ENCODE results near the gene SLC5A6.
"Not testable (repeated sequence)": the region's sequence is repeated elsewhere in the genome, so short reads cannot be mapped to it uniquely, and the experiment has no call there.

Gene SLC5A6

GRCh38 chr2:27204566-27204965, 7.5 kb downstream of the SLC5A6 start:
- Histone ChIP-seq H3K4me1 (ENCODE audit: control insufficient read depth, insufficient read depth, low read length) (no peaks in the 10 kb centered on the region), H3K9me3 (ENCODE audit: control insufficient read depth, insufficient read depth, low read length) (no peaks in the 10 kb centered on the region), H3K36me3 (ENCODE audit: control insufficient read depth, insufficient read depth, low read length) (peaks cover 99% of the 10 kb centered on the region), H3K4me3 (ENCODE audit: low read depth, low read length) (no peak overlapping the region), H3K9ac (ENCODE audit: low read depth, low read length) (no peak overlapping the region), H3K27ac (ENCODE audit: low read depth, low read length) (no peak overlapping the region), H3K27me3 (ENCODE audit: control insufficient read depth, insufficient read depth, low read length) (no peaks in the 10 kb centered on the region)

DNA sequence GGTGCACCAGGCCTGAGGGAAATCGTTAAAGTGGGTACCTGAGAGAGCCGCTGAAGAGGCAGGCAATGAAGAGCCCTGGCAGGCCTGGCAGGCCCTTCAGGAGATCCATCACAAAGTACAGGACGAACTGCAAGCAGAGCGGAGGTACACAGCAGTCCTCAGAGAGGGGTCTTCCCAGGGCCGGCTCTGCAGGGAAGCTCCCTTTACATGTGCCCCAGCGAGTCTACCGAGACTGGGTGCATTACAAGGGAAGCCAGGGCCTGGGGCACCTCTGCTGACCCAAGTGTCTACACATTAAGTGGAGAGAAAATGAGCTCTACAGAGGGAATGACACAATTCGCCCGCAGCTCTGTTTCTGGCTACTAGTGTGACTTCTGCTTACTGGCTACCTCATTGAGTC, 8.3 kb downstream of the SLC5A6 start:
- Histone ChIP-seq H3K9ac (ENCODE audit: low read depth, low read length) (no peak overlapping the region), H3K4me3 (ENCODE audit: low read depth, low read length) (no peak overlapping the region), H3K27ac (ENCODE audit: low read depth, low read length) (no peak overlapping the region), H3K4me1 (ENCODE audit: control insufficient read depth, insufficient read depth, low read length) (no peaks in the 10 kb centered on the region), H3K9me3 (ENCODE audit: control insufficient read depth, insufficient read depth, low read length) (no peaks in the 10 kb centered on the region), H3K36me3 (ENCODE audit: control insufficient read depth, insufficient read depth, low read length) (peaks cover 95% of the 10 kb centered on the region), H3K27me3 (ENCODE audit: control insufficient read depth, insufficient read depth, low read length) (no peaks in the 10 kb centered on the region)

- H3K4me1 ChIP-seq (ENCODE audit: control insufficient read depth, insufficient read depth, low read length), result no peaks in the 10 kb centered on the region
- H3K9me3 ChIP-seq (ENCODE audit: control insufficient read depth, insufficient read depth, low read length), result no peaks in the 10 kb centered on the region
- peaks cover 86% of the 10 kb centered on the region for H3K36me3 ChIP-seq (ENCODE audit: control insufficient read depth, insufficient read depth, low read length)
- no peak overlapping the region for H3K27ac ChIP-seq (ENCODE audit: low read depth, low read length)
- H3K27me3 ChIP-seq (ENCODE audit: control insufficient read depth, insufficient read depth, low read length), result no peaks in the 10 kb centered on the region
- no peak overlapping the region for H3K4me3 ChIP-seq (ENCODE audit: low read depth, low read length)
- no peak overlapping the region for H3K9ac ChIP-seq (ENCODE audit: low read depth, low read length)
These were observed 9.2 kb downstream of the SLC5A6 start for GRCh38 chr2:27202854-27203253.

DNA sequence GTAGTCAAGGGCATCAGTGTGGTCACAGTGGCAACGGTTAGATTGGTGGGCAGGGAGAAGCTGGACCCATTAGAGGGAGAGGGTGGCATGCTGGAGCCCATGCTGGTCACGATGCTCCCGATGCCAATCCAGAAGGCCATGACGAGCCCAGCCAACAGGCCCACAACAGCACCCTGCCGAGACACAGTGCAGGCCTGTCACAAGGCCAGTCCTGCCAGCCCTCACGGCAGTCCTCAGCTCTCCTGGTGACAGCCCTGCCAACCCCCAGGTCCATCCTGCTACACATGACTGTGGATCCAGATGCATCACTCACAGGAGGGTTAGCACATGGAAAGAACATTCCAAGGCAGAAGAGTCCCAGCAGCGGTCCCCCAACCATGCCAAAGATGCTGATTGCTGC, 10.4 kb downstream of the SLC5A6 start:
- Histone ChIP-seq H3K36me3 (ENCODE audit: control insufficient read depth, insufficient read depth, low read length) (peaks cover 74% of the 10 kb centered on the region), H3K9me3 (ENCODE audit: control insufficient read depth, insufficient read depth, low read length) (no peaks in the 10 kb centered on the region), H3K27ac (ENCODE audit: low read depth, low read length) (no peak overlapping the region), H3K9ac (ENCODE audit: low read depth, low read length) (no peak overlapping the region), H3K4me3 (ENCODE audit: low read depth, low read length) (no peak overlapping the region), H3K4me1 (ENCODE audit: control insufficient read depth, insufficient read depth, low read length) (no peaks in the 10 kb centered on the region), H3K27me3 (ENCODE audit: control insufficient read depth, insufficient read depth, low read length) (no peaks in the 10 kb centered on the region)

DNA sequence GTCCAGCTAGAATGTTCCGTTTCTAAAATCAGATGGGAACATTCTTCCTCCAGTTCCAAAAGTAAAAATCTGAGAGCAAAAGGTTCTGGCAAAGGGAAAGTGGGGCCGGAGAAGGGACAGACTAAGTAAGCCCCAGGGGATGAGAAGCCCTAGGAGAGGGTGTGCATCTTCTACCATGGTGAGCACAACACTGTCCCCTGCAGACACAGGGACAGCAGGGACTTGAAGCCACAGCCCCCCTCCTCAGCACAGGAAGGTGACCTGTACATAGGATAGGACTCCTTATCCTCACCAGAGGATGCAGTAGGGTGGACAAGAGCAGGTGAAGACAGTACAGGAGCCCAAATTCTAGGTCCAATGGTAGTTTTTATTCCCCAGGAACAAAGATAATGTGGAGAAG, 12.8 kb downstream of the SLC5A6 start:
- peaks cover 50% of the 10 kb centered on the region for H3K36me3 ChIP-seq (ENCODE audit: control insufficient read depth, insufficient read depth, low read length)
- H3K4me1 ChIP-seq (ENCODE audit: control insufficient read depth, insufficient read depth, low read length), result no peaks in the 10 kb centered on the region
- H3K27me3 ChIP-seq (ENCODE audit: control insufficient read depth, insufficient read depth, low read length), result no peaks in the 10 kb centered on the region
- no peaks in the 10 kb centered on the region for H3K9me3 ChIP-seq (ENCODE audit: control insufficient read depth, insufficient read depth, low read length)
- no peak overlapping the region for H3K9ac ChIP-seq (ENCODE audit: low read depth, low read length)
- H3K4me3 ChIP-seq (ENCODE audit: low read depth, low read length), result no peak overlapping the region
- no peak overlapping the region for H3K27ac ChIP-seq (ENCODE audit: low read depth, low read length)

DNA sequence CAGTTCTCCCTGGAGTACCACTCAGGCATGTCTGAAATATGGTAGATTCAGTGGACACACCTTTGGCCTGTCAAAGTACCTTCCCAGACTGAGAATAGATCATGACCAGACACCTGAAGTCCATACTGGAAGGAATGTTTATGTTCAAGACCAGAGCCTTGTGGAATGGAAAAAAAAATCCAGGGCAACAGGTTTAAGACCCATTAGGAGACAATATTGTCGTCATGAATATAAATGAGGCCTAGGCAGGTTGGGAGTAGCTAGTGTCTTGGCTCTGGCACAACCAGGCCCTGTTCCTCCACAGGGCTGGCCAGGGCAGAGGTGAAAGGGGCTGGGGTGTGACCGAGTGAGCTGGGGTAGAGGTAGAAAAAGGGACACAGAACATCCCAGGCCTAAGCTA, 13.4 kb downstream of the SLC5A6 start:
- Histone ChIP-seq H3K9ac (ENCODE audit: low read depth, low read length) (no peak overlapping the region), H3K36me3 (ENCODE audit: control insufficient read depth, insufficient read depth, low read length) (peaks cover 43% of the 10 kb centered on the region), H3K4me1 (ENCODE audit: control insufficient read depth, insufficient read depth, low read length) (no peaks in the 10 kb centered on the region), H3K9me3 (ENCODE audit: control insufficient read depth, insufficient read depth, low read length) (no peaks in the 10 kb centered on the region), H3K27ac (ENCODE audit: low read depth, low read length) (no peak overlapping the region), H3K27me3 (ENCODE audit: control insufficient read depth, insufficient read depth, low read length) (no peaks in the 10 kb centered on the region), H3K4me3 (ENCODE audit: low read depth, low read length) (no peak overlapping the region)

DNA sequence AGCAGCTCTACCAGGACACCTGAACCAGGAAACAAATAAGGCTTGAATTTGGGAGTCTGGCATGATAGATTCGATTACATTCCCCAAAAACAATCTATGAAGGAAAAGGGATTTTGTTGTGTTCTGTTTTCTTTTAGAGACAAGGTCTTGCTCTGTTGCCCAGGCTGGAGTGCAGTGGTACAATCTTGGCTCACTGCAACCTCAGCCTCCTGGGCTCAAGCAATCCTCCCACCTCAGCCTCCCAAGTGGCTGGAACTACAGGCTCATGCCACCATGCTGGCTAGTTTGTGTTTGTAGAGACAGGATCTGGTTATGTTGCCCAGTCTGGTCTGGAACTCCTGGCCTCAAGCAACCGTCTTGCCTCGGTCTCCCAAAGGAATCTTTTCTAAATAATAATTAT, 14.0 kb downstream of the SLC5A6 start:
- not testable (repeated sequence) for H3K27ac ChIP-seq (ENCODE audit: low read depth, low read length); H3K4me1 ChIP-seq (ENCODE audit: control insufficient read depth, insufficient read depth, low read length); H3K27me3 ChIP-seq (ENCODE audit: control insufficient read depth, insufficient read depth, low read length); H3K9ac ChIP-seq (ENCODE audit: low read depth, low read length); H3K4me3 ChIP-seq (ENCODE audit: low read depth, low read length); H3K9me3 ChIP-seq (ENCODE audit: control insufficient read depth, insufficient read depth, low read length)
- peaks cover 38% of the 10 kb centered on the region for H3K36me3 ChIP-seq (ENCODE audit: control insufficient read depth, insufficient read depth, low read length)

- H3K9me3 ChIP-seq (ENCODE audit: control insufficient read depth, insufficient read depth, low read length); H3K9ac ChIP-seq (ENCODE audit: low read depth, low read length); H3K4me3 ChIP-seq (ENCODE audit: low read depth, low read length); H3K27me3 ChIP-seq (ENCODE audit: control insufficient read depth, insufficient read depth, low read length); H3K27ac ChIP-seq (ENCODE audit: low read depth, low read length); H3K4me1 ChIP-seq (ENCODE audit: control insufficient read depth, insufficient read depth, low read length): not testable (repeated sequence)
- H3K36me3 ChIP-seq (ENCODE audit: control insufficient read depth, insufficient read depth, low read length), result peaks cover 17% of the 10 kb centered on the region
These were observed 16.3 kb downstream of the SLC5A6 start for GRCh38 chr2:27195799-27196198.

DNA sequence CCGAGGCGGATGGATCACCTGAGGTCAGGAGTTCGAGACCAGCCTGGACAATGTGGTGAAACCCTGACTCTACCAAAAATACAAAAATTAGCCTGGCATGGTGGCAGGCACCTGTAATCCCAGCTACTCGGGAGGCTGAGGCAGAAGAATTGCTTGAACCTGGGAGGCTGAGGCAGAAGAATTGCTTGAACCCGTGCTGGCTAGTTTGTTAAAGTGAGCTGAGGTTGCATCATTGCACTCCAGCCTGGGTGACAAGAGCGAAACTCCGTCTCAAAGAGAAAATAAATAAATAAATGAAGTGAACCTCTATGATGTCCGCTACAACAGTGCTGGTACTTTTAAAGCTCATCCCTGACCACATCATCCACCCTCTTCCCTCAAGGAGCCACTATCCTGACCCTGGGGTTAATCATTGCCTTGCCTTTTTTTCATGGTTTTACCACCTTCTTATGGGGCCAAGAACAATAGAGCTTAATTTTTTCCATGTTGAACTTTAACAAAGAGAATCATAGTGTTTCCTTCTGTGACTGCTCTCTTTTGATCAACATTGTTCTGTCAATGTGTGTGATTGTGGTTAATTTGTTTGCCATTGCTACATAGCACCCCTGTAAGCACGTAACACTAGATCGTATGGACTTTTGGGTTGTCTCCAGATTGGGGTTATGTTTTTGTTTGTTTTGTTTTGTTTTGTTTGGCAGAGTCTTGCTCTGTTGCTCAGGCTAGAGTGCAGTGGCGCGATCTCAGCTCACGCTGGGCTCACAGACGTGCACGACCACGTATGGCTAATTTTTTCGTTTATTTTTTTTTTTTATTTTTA, 17.3 kb downstream of the SLC5A6 start:
- Histone ChIP-seq H3K4me1 (ENCODE audit: control insufficient read depth, insufficient read depth, low read length) (no peaks in the 10 kb centered on the region), H3K27me3 (ENCODE audit: control insufficient read depth, insufficient read depth, low read length) (no peaks in the 10 kb centered on the region), H3K27ac (ENCODE audit: low read depth, low read length) (no peak overlapping the region), H3K36me3 (ENCODE audit: control insufficient read depth, insufficient read depth, low read length) (peaks cover 6% of the 10 kb centered on the region), H3K9ac (ENCODE audit: low read depth, low read length) (no peak overlapping the region), H3K9me3 (ENCODE audit: control insufficient read depth, insufficient read depth, low read length) (no peaks in the 10 kb centered on the region), H3K4me3 (ENCODE audit: low read depth, low read length) (no peak overlapping the region)

DNA sequence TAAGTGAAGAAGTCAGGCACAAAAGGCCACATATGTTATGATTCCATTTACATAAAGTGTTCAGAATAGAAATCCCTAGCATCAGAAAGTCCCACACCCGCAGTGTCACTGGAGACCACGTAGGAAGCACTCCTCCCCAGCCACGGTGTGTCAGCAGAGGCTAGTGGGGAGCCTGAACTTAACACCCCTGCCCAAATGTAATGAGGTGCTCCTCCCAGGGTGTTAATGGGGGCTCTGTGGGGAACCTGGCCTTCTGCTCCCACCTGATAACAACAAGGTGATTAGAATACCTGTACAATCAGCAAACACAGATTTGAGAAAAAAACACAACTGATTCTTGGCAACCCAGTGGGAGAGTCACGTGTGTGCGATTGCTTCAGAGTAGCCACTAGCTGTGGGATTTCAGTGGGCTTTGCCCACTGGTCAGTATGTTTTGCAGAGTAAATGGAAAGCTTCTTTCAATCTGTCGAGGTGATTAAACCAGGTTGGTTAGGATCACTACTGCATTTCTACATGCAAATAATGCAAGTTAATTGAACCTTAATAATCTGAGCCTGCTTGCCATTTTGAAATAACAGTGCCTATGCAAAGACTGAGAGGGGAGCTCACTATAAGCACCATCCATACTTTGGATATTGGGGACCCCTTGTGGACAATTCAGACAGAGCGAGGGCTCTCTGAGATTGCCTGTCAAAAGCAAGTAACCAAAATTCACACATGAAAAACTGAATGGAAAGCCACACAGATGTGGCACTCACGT, 20.8 kb downstream of the SLC5A6 start:
- H3K9ac ChIP-seq (ENCODE audit: low read depth, low read length), result no peak overlapping the region
- H3K27ac ChIP-seq (ENCODE audit: low read depth, low read length), result no peak overlapping the region
- H3K4me3 ChIP-seq (ENCODE audit: low read depth, low read length), result no peak overlapping the region
- no peaks in the 10 kb centered on the region for H3K9me3 ChIP-seq (ENCODE audit: control insufficient read depth, insufficient read depth, low read length)
- H3K4me1 ChIP-seq (ENCODE audit: control insufficient read depth, insufficient read depth, low read length), result no peaks in the 10 kb centered on the region
- no peaks in the 10 kb centered on the region for H3K27me3 ChIP-seq (ENCODE audit: control insufficient read depth, insufficient read depth, low read length)
- H3K36me3 ChIP-seq (ENCODE audit: control insufficient read depth, insufficient read depth, low read length), result no peaks in the 10 kb centered on the region

- no peaks in the 10 kb centered on the region for H3K4me1 ChIP-seq (ENCODE audit: control insufficient read depth, insufficient read depth, low read length)
- H3K27ac ChIP-seq (ENCODE audit: low read depth, low read length), result no peak overlapping the region
- no peaks in the 10 kb centered on the region for H3K27me3 ChIP-seq (ENCODE audit: control insufficient read depth, insufficient read depth, low read length)
- no peaks in the 10 kb centered on the region for H3K36me3 ChIP-seq (ENCODE audit: control insufficient read depth, insufficient read depth, low read length)
- no peaks in the 10 kb centered on the region for H3K9me3 ChIP-seq (ENCODE audit: control insufficient read depth, insufficient read depth, low read length)
- H3K9ac ChIP-seq (ENCODE audit: low read depth, low read length), result no peak overlapping the region
- H3K4me3 ChIP-seq (ENCODE audit: low read depth, low read length), result no peak overlapping the region
These were observed 22.1 kb downstream of the SLC5A6 start for GRCh38 chr2:27189989-27190388.

Data from HUES48 (cell line).